NCI-H526 treated with DMSO at 0.1 percent for 48 hours (cell line): Measurements from ENCODE around the gene RREB1.
A peak's percentile ranks its signal among the peaks of the same experiment; 100 is the strongest.

Source experiments
- DNase-seq: peaks from one replicate; lab custom pipeline; 2025; lab: John Stamatoyannopoulos, UW

The RREB1 gene

GRCh38 chr6:7122684-7123083, 14.9 kb downstream of the RREB1 start:
- DNase-seq = no peak

- no peak for DNase-seq
These were observed 16.4 kb downstream of the RREB1 start for GRCh38 chr6:7124114-7124513.

GRCh38 chr6:7124636-7125035, 16.9 kb downstream of the RREB1 start:
- no peak for DNase-seq

- no peak for DNase-seq
These were observed 17.5 kb downstream of the RREB1 start for GRCh38 chr6:7125290-7125689.

GRCh38 chr6:7126754-7127153, 19.0 kb downstream of the RREB1 start:
- DNase-seq = no peak

- DNase-seq = no peak
These were observed 19.9 kb downstream of the RREB1 start for GRCh38 chr6:7127680-7128079.

- DNase-seq = no peak
These were observed 21.6 kb downstream of the RREB1 start for GRCh38 chr6:7129360-7129759.

- no peak for DNase-seq
These were observed 22.2 kb downstream of the RREB1 start for GRCh38 chr6:7129784-7130569.

GRCh38 chr6:7131390-7131789, 23.6 kb downstream of the RREB1 start:
- no peak for DNase-seq

- no peak for DNase-seq
These were observed 24.8 kb downstream of the RREB1 start for GRCh38 chr6:7132398-7133035.

GRCh38 chr6:7134999-7135745, 27.4 kb downstream of the RREB1 start:
- no peak for DNase-seq

- DNase-seq = no peak
These were observed 28.0 kb downstream of the RREB1 start for GRCh38 chr6:7135755-7136154.

GRCh38 chr6:7136859-7137334, 29.1 kb downstream of the RREB1 start:
- no peak for DNase-seq

GRCh38 chr6:7137335-7138045, 29.7 kb downstream of the RREB1 start:
- peak; percentile 19 for DNase-seq

- DNase-seq = no peak
These were observed 30.3 kb downstream of the RREB1 start for GRCh38 chr6:7138046-7138531.

GRCh38 chr6:7138921-7139358, 31.2 kb downstream of the RREB1 start:
- peak; percentile 92 for DNase-seq

GRCh38 chr6:7139835-7140470, 32.2 kb downstream of the RREB1 start:
- no peak for DNase-seq

GRCh38 chr6:7140631-7141378, 33.0 kb downstream of the RREB1 start:
- DNase-seq = no peak

GRCh38 chr6:7142228-7142801, 34.6 kb downstream of the RREB1 start:
- no peak for DNase-seq

GRCh38 chr6:7142918-7143475, 35.2 kb downstream of the RREB1 start:
- no peak for DNase-seq
